ENCODE measurements around the gene C16orf89. TPM values are rescaled to one million over a fixed set of nuclear protein-coding genes. Genes with fewer than 3 reads are reported as not detected.
"Not testable (repeated sequence)": the region's sequence is repeated elsewhere in the genome, so short reads cannot be mapped to it uniquely, and the experiment has no call there.

The C16orf89 gene
- 44.3 TPM for total RNA-seq

DNA sequence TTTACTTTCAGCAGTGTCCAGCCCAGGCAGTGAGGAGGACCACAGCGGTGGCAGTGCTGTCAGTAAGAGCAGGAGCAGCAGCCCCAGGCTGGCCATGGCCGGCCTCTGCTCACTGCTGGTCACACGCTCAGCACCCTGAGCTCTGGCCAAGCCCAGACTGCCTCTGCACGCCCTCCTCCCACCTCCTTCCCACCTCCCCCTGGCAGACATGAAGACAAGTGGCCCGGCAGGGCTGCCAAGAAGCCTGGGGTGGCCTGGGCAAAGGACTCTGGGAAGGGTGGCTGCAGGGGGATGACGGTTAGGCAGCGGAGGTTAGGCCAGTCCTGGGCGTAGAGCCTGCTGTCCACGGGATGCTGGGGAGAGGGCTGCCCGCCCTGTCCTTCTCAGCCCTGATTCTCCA is at the start of gene C16orf89:
TSS of gene C16orf89 (minus strand) at position 144 of the 400 bp plus-strand sequence. CDS start at position 96, 48 bp downstream.
- intact Hi-C loops (cut with DNase I): no loop called here
- ATAC-seq (peak; percentile 87), DNase-seq (ENCODE audit: low spot score) (peak; percentile 68)

GRCh38 chr16:5110933-5111332 is 45.2 kb upstream of the C16orf89 start:
- intact Hi-C loops (cut with DNase I); ATAC-seq; DNase-seq (ENCODE audit: low spot score): not testable (repeated sequence)

DNA sequence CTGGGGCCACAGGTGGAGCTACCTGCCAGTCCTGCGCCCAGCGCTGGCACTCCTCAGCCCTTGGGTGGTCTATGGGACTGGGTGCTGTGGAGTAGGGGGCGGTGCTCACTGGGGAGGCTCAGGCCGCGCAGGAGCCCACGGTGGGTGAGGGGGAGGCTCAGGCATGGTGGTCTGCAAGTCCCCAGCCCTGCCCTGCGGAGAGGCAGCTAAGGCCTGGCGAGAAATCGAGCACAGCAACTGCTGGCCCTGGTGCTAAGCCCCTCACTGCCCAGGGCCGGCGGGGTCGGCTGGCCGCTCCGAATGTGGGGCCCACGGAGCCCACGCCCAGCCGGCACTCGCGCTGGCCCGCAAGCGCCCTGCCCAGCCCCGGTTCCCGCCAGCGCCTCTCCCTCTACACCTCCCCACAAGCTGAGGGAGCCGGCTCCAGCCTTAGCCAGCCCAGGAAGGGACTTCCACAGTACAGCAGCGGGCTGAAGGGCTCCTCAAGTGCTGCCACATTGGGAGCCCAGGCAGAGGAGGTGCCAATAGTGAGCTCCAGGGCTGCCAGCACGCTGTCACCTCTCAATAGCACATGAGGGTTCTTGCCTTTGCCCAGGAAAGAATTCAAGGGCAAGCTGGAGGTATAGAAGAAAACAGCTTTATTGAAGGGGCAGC is 42.9 kb upstream of the C16orf89 start:
- intact Hi-C loops (cut with DNase I): no loop called here
- DNase-seq (ENCODE audit: low spot score) (no peak), ATAC-seq (no peak)

DNA sequence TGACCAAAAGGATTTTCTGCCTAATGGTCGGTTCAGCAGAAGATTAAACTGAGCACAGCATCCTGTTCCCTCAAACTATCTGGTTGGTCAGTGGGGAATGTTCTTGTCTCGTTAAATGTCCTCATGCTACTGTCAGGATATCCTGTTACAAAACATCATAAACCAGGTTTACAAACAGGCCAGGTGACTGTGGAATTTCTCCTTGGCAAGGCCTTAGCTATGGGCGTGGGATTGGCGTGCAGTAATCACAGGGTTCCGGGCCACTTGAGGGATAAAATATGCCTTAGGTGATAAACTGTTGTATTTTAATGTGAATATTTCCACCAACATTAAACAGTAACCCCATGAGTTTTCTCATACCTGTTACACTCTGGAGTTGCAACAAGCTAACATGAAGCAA is 39.3 kb upstream of the C16orf89 start:
- ATAC-seq; DNase-seq (ENCODE audit: low spot score); intact Hi-C loops (cut with DNase I): not testable (repeated sequence)

GRCh38 chr16:5103296-5104032 is 37.7 kb upstream of the C16orf89 start:
- DNase-seq (ENCODE audit: low spot score); intact Hi-C loops (cut with DNase I); ATAC-seq: not testable (repeated sequence)

DNA sequence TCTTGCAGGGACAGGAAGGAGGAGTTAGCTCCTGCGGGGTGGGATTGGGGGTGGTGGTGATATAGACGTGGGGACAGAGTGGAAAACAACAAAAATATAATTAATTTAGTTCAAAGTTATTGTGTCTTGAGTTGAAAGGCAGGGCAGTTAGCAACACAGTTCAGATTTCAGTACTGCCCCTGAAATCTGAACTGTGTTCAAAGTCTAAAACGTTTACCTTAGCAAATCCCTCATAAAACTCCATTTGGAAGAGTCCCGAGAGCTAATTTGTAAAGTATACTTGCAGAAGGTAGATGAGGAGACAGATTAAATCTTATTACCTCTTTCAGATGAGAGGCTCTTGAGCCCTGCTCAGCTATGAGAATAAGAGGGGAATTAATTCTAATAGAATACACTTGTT is 33.4 kb upstream of the C16orf89 start:
- DNase-seq (ENCODE audit: low spot score); ATAC-seq; intact Hi-C loops (cut with DNase I): not testable (repeated sequence)

DNA sequence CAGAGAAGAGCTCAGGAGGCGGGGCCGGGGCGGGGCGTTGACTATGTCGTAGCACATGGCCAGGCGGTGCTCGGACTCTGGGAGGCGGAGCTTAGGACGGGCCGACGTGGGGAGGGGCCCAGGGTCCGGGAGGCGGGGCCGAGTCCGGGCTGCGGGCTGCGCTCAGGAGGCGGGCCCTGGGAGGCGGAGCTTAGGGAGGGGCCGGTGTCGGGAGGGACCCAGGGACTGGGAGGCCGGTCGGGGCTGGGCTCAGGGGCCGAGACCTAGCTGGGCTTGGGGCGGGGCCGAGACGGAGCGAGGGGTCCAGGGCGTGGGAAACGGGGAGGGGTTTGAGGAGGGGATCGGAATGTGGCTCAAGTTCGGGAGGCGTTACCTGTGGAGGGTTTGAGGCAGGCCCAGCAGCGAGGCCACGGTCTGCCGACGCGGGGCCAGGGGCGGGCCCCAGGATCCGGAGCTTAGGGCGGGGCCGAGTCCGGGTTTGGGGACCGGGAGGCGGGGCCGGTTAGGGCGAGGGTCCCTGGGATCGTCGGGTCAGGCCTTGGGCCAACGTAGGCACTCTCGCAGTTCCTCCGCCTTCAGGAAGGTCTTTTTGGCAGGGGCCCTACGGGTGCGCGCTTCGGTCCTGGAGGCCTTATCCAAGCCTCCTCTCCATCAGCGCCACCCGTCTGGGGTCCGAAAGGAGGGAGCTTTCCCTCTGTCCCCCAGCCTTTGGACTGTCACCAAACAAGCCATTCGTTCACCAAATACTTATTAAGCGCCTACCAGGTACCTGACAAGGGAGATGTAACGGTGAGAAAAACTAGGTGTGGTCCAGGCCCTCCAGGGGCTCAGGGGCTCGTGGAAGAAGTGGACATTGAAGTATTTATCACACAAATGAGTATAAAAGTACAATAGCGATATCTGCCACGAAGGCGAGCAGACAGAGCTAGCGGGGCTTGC is 32.7 kb upstream of the C16orf89 start:
- intact Hi-C loops (cut with DNase I); ATAC-seq: not testable (repeated sequence)
- peak; percentile 92 for DNase-seq (ENCODE audit: low spot score)

DNA sequence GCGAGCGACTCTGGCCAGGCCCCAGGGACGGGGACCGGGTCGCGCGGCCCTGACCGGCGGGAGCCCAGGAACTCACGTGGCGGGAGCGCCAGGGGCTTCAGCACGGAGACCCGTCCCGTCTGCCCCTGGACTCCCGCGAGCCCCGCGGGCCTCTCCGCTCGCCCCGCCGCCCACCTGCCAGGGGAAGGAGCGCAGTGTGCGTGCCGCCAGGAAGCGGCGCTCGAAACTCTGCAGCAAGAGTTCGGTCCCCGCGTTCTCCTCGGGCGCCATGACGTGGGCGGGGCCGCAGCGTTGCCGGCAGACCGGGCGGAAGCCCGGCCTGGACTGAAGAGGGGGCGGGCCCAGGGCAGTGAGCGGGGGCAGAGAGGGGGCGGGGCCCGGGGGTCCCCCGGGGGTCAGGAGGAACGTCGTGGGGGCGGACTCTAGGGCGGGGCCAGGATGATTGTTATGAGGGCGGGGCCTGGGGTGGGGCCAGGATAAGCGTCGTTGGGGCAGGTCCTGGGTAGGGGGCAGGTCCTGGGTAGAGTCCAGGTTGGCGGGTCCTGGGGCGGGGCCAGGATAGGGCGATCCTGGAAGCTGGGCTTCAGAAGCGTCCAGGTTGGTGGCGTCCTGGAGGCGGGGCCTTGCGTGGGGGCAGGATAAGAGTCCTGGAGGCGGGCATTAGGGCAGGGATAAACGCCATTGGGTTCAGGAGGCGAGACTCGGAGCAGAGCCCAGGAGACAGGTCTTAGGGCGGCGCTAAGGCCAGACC is 31.9 kb upstream of the C16orf89 start, which contains the start of gene EEF2KMT:
TSS of gene EEF2KMT (minus strand) at position 326 of the 751 bp plus-strand sequence. CDS start at position 270, 56 bp downstream.
- ATAC-seq: peak; percentile 100
- intact Hi-C loops (cut with DNase I): not testable (repeated sequence)

GRCh38 chr16:5097061-5097469 is 31.3 kb upstream of the C16orf89 start:
- ATAC-seq; DNase-seq (ENCODE audit: low spot score); intact Hi-C loops (cut with DNase I): not testable (repeated sequence)

More for the DNA sequence above, 31.9 kb upstream of the C16orf89 start, which contains the start of gene EEF2KMT:
- DNase-seq (ENCODE audit: low spot score): peak; percentile 99

DNA sequence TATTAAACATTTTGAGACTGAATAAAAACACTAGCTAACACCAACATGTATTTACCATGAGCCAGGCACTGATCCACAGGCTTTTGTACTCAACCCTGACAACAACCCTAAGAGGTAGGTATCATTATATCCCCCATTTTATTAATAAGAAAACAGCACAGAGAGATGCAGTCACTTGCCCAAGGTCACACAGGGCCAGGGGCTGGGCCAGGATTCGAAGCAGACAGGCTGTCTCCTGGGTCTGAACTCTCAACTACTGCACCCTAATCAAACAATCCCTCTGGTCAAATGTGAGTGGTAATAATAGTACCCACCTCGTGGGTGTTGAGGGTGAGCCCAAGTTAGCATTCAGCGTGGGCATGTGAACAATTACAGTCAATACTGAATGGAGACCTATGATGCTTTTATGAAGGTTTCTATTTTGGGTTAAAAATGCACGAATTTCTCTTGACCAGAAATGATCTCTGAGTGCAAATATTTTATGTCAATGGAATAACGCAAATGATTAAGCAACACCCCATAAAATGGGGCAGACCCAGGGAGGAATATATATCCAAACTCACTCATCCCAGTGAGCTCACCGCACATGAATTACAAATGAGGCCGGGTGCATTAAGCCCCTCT is 30.8 kb upstream of the C16orf89 start:
- DNase-seq (ENCODE audit: low spot score); ATAC-seq; intact Hi-C loops (cut with DNase I): not testable (repeated sequence)

DNA sequence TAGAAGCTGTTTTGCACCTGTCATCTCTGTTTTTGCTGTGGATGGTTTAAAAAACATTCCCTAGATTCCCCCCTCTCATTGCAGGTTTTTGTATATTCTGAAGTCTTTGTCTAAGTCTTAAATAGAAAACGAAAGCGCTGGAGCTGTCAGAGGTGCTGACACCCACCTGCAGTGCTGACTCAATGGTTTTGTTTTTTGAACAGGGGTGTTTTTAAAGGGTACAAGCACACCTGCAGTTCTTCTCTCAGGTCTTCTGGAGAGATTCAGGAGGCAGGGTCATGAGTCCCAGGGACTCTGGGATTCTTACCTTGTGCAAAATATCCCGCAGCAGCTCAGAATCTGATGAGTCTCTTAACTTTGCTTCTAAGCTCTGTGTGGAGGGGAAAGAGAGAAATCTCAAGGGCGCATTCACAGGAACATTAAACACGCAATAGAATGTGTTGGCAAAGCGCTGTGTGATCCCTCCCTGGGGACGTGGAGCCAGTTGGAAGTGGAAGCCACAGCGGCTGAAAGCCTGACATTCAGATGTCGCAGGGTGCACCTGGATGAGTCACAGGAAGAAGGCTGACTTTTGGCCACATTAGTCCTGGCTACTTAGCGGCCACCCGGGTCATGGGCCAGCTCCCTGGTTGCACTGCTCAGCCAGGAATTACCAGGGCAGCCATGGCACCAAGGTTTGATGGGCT is 29.5 kb upstream of the C16orf89 start:
- DNase-seq (ENCODE audit: low spot score); intact Hi-C loops (cut with DNase I): not testable (repeated sequence)

DNA sequence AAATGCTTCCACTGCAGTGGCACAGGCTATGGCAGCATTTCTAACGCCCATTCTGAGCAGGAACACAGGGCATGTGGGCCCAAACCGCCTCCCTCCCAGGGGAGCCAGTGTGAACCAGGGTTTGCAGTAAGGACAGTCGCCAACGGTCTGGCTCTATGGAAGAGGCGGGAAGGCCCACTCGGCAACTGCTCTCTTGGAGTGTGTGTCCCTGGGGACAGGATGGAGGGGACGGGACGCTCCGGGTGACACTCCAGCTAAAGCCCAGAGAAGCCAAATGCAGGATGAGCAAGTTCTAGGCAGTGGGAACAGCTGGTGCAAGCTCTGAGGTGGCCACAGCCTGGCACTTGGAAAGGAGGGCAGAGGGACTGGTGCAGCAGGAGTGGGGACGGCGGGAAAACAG is 28.0 kb upstream of the C16orf89 start:
- DNase-seq (ENCODE audit: low spot score); intact Hi-C loops (cut with DNase I): not testable (repeated sequence)

More for the DNA sequence above, 29.5 kb upstream of the C16orf89 start:
- ATAC-seq: not testable (repeated sequence)

GRCh38 chr16:5093081-5093480 is 27.3 kb upstream of the C16orf89 start:
- ATAC-seq; intact Hi-C loops (cut with DNase I); DNase-seq (ENCODE audit: low spot score): not testable (repeated sequence)

More for the DNA sequence above, 28.0 kb upstream of the C16orf89 start:
- ATAC-seq: not testable (repeated sequence)

DNA sequence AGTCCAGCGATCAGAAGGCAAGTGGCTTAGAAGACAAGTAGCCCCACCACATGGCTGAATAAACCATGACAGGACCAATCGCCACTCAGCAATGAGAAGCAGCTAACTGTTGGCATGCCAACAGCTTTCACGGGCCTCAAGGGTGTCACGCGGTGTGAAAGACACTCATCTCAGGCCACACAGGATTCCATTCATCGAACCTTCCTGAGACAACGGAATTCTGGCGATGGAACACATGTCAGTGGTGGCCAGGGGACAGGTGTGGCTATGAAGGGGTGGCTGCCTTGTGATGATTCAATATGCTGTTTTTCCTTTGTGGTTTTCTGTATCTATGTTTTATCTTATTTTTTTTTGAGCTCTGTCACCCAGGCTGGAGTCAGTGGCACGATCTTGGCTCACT is 24.8 kb upstream of the C16orf89 start:
- ATAC-seq; intact Hi-C loops (cut with DNase I); DNase-seq (ENCODE audit: low spot score): not testable (repeated sequence)

DNA sequence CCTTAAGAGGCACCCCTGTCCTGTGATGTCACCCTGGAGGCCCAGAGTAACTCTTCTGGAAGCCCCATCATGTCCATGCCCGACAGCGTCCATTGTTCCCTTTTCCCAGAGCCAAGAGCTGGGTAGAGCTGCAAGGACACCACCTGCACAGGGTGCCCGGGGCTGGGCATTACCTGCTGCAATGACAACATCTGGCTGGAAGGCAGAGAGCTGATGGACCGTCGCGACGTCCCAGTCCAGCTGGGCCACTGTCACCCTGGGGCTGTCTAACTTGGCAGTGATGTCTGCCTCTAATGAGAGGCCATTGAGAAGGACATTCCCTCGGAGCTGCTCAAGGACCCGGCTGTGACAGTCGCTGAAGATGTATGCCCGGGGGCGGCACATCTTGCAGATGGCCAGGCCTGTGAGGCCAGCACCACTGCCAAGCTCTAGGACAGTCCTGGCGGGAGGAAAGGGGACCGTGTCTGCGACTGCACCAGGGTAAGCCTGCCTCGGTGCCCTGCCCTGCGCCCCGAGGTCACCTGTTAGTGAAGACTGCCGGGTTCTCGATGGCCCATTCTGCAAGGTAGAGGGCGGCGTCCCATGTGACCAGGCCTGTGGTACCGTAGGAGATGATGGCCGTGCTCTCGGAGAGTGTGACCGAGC is 24.3 kb upstream of the C16orf89 start:
- intact Hi-C loops (cut with DNase I); ATAC-seq; DNase-seq (ENCODE audit: low spot score): not testable (repeated sequence)

DNA sequence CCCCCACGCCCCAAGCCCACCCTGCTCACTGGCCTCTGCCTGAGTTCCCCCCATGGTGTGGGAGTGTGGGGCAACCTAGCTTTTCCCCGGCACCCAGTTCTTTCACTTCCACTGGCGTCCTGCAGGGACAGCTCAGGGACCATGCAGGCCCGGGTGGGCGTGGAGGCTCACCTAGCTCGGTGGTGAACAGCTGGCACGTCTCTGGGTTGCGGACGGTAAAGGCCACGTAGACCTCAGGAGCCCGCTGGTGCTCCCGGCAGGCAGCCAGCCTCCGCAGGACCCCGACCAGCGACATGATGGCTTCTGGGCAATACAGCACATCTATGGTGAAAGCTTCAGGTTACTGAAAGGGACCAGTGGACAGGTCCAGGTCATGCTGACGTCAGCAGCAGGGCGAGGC is 23.2 kb upstream of the C16orf89 start:
- DNase-seq (ENCODE audit: low spot score); ATAC-seq; intact Hi-C loops (cut with DNase I): not testable (repeated sequence)
